IMR-90 (cell line): ENCODE results near the gene HJURP. TPM values are rescaled to one million over a fixed set of nuclear protein-coding genes. Genes with fewer than 3 reads are reported as not detected.

Experiments
- ATAC-seq: fragments of 200-7000 bp; cut with Tn5 transposase; 2 replicates; pipeline ENCODE4 v1.9.1; 2020; ENCODE audit warnings: low read depth, mild to moderate bottlenecking, moderate library complexity
- BruUV-seq: library from RNA; stranded (reverse); fragments of 400-500 nt; replicated peaks from 2 replicates; lab custom pipeline; 2021; lab: Mats Ljungman, UMichigan
- CTCF ChIA-PET: fragments of 300-600 bp; formaldehyde crosslinking; extraction: SDS; loops from one replicate; lab custom pipeline; 2021; ENCODE audit warnings: antibody characterized with exemption; lab: Yijun Ruan, JAX
- POLR2A ChIA-PET: fragments of 300-600 bp; sonication (Branson Sonifier 250); formaldehyde crosslinking; loops from one replicate; lab custom pipeline; 2022; ENCODE audit warnings: antibody characterized with exemption; ENCODE audit not compliant: unreplicated experiment; lab: Charles Lee
- DNase-seq: peaks from one replicate; pipeline ENCODE4 v3.0.0; 2013
- H2AFZ ChIP-seq: replicated peaks from 2 replicates; pipeline ENCODE3; 2013; ENCODE audit warnings: low read length, mild to moderate bottlenecking; ENCODE audit not compliant: poor library complexity
- H2AK5ac ChIP-seq: 2 replicates; pipeline ENCODE4 v1.6.1; 2013; ENCODE audit warnings: low read depth, low read length, inconsistent platforms
- H2AK9ac ChIP-seq: replicated peaks from 2 replicates; pipeline ENCODE3; 2013; ENCODE audit warnings: mild to moderate bottlenecking, low read depth, low read length, moderate library complexity; ENCODE audit not compliant: poor library complexity
- H2BK120ac ChIP-seq: 2 replicates; pipeline ENCODE4 v1.6.1; 2013; ENCODE audit warnings: low read depth, low read length, inconsistent platforms
- H2BK15ac ChIP-seq: 3 replicates; pipeline ENCODE4 v1.6.1; 2013; ENCODE audit warnings: low read depth, low read length, inconsistent platforms
- H2BK20ac ChIP-seq: 2 replicates; pipeline ENCODE4 v1.6.1; 2013; ENCODE audit warnings: low read depth, mild to moderate bottlenecking, inconsistent platforms, low read length, moderate library complexity
- H2BK5ac ChIP-seq: 2 replicates; pipeline ENCODE4 v1.6.1; 2013; ENCODE audit warnings: mild to moderate bottlenecking, low read depth, low read length, inconsistent platforms; ENCODE audit not compliant: poor library complexity, severe bottlenecking
- H3K14ac ChIP-seq: replicated peaks from 2 replicates; pipeline ENCODE4 v1.6.1; 2013; ENCODE audit warnings: low read depth, low read length, inconsistent platforms
- H3K18ac ChIP-seq: 2 replicates; pipeline ENCODE4 v1.6.1; 2013; ENCODE audit warnings: low read depth, low read length, control low read depth
- H3K23ac ChIP-seq: 2 replicates; pipeline ENCODE4 v1.6.1; 2013; ENCODE audit warnings: low read depth, low read length, inconsistent platforms
- H3K27ac ChIP-seq: 2 replicates; pipeline ENCODE4 v1.5.1; 2013; ENCODE audit warnings: mild to moderate bottlenecking, control low read depth, low read length; ENCODE audit not compliant: insufficient read depth
- H3K27me3 ChIP-seq: 2 replicates; pipeline ENCODE4 v1.6.1; 2013; ENCODE audit warnings: low read length; ENCODE audit not compliant: control insufficient read depth, insufficient read depth
- H3K36me3 ChIP-seq: 2 replicates; pipeline ENCODE4 v1.6.1; 2013; ENCODE audit warnings: low read length, mixed read lengths; ENCODE audit not compliant: control insufficient read depth, insufficient read depth
- H3K4ac ChIP-seq: 2 replicates; pipeline ENCODE4 v1.6.1; 2013; ENCODE audit warnings: low read depth, low read length, inconsistent platforms
- H3K4me1 ChIP-seq: 2 replicates; pipeline ENCODE4 v1.6.1; 2013; ENCODE audit warnings: low read length, mixed read lengths; ENCODE audit not compliant: control insufficient read depth, insufficient read depth
- H3K4me2 ChIP-seq: 2 replicates; pipeline ENCODE4 v1.6.1; 2013; ENCODE audit warnings: low read depth, mild to moderate bottlenecking, control low read depth, low read length, moderate library complexity
- H3K4me3 ChIP-seq: 2 replicates; pipeline ENCODE4 v1.5.1; 2013; ENCODE audit warnings: low read depth, mild to moderate bottlenecking, control low read depth, low read length, moderate library complexity; ENCODE audit not compliant: insufficient read depth
- H3K56ac ChIP-seq: 2 replicates; pipeline ENCODE4 v1.6.1; 2013; ENCODE audit warnings: low read length, inconsistent platforms; ENCODE audit not compliant: insufficient read depth; ENCODE audit errors: extremely low read depth
- H3K79me1 ChIP-seq, 2 experiments: 2 replicates each; pipeline ENCODE4 v1.6.1; 2013; ENCODE audit warnings: low read length in 2 of 2, inconsistent platforms in 1 of 2, low read depth in 1 of 2
- H3K9ac ChIP-seq: 2 replicates; pipeline ENCODE4 v1.6.1; 2013; ENCODE audit warnings: low read depth, low read length, control low read depth
- H3K9me1 ChIP-seq: 2 replicates; pipeline ENCODE4 v1.6.1; 2013; ENCODE audit warnings: low read length, inconsistent platforms; ENCODE audit not compliant: insufficient read depth
- H3K9me3 ChIP-seq: 2 replicates; pipeline ENCODE4 v1.6.1; 2013; ENCODE audit warnings: low read length; ENCODE audit not compliant: control insufficient read depth, insufficient read depth
- H4K20me1 ChIP-seq: 2 replicates; pipeline ENCODE4 v1.6.1; 2013; ENCODE audit warnings: low read length, inconsistent platforms; ENCODE audit not compliant: insufficient read depth
- H4K5ac ChIP-seq: 2 replicates; pipeline ENCODE4 v1.6.1; 2013; ENCODE audit warnings: mild to moderate bottlenecking, low read depth, low read length, control low read depth
- H4K8ac ChIP-seq, 2 experiments: 2 replicates each; pipeline ENCODE4 v1.6.1; 2013; ENCODE audit warnings: low read depth in 2 of 2, low read length in 2 of 2, control low read depth in 1 of 2, inconsistent platforms in 1 of 2
- H4K91ac ChIP-seq: 2 replicates; pipeline ENCODE4 v1.6.1; 2013; ENCODE audit warnings: low read depth, low read length, inconsistent platforms; ENCODE audit not compliant: insufficient read depth
- BHLHE40 ChIP-seq: fragments of 150-350 bp; IDR thresholded peaks from 2 replicates; pipeline ENCODE4 v1.6.1; 2016; ENCODE audit warnings: mild to moderate bottlenecking, low read depth, low read length
- CEBPB ChIP-seq: IDR thresholded peaks from 2 replicates; pipeline ENCODE4 v1.6.1; 2012; ENCODE audit warnings: low read depth, low read length, improper control_type of control experiment
- CHD1 ChIP-seq: IDR thresholded peaks from 2 replicates; pipeline ENCODE4 v1.6.1; 2012; ENCODE audit warnings: low read depth, low read length, improper control_type of control experiment
- CTCF ChIP-seq: conservative IDR thresholded peaks from 2 replicates; pipeline ENCODE4 v1.5.1; 2012; ENCODE audit warnings: mild to moderate bottlenecking, low read depth, low read length, improper control_type of control experiment
- MAFK ChIP-seq: IDR thresholded peaks from 2 replicates; pipeline ENCODE4 v1.6.1; 2012; ENCODE audit warnings: low read depth, low read length, improper control_type of control experiment
- MAZ ChIP-seq: IDR thresholded peaks from 2 replicates; pipeline ENCODE4 v1.6.1; 2012; ENCODE audit warnings: low read depth, mild to moderate bottlenecking, low read length, improper control_type of control experiment, moderate library complexity, borderline replicate concordance
- MXI1 ChIP-seq: IDR thresholded peaks from 2 replicates; pipeline ENCODE4 v1.6.1; 2012; ENCODE audit warnings: low read depth, mild to moderate bottlenecking, low read length, moderate library complexity, borderline replicate concordance
- POLR2A ChIP-seq: IDR thresholded peaks from 2 replicates; pipeline ENCODE4 v1.6.1; 2012; ENCODE audit warnings: mild to moderate bottlenecking, low read depth, low read length
- RAD21 ChIP-seq: IDR thresholded peaks from 2 replicates; pipeline ENCODE4 v1.6.1; 2012; ENCODE audit warnings: low read length, improper control_type of control experiment
- RCOR1 ChIP-seq: IDR thresholded peaks from 2 replicates; pipeline ENCODE4 v1.6.1; 2012; ENCODE audit warnings: mild to moderate bottlenecking, low read length, improper control_type of control experiment; ENCODE audit not compliant: insufficient replicate concordance
- SMC3 ChIP-seq: fragments of 150-350 bp; IDR thresholded peaks from 2 replicates; pipeline ENCODE4 v1.6.1; 2016; ENCODE audit warnings: low read depth, mild to moderate bottlenecking, antibody characterized with exemption, low read length, moderate library complexity
- USF2 ChIP-seq: fragments of 150-350 bp; IDR thresholded peaks from 2 replicates; pipeline ENCODE4 v1.6.1; 2017; ENCODE audit warnings: mild to moderate bottlenecking, antibody characterized with exemption, low read length, low read depth
- WGBS, 2 experiments: methylation state at CpG; one replicate each; pipeline versions ENCODE4 v1.1.5 to v1.1.7; 2013; ENCODE audit warnings: missing lambda C conversion rate in 2 of 2; ENCODE audit not compliant: insufficient read length in 1 of 2; ENCODE audit errors: extremely low coverage in 2 of 2; 5-methylcytosine and 5-hydroxymethylcytosine counted together
- dilution Hi-C: fragments of 300-500 bp; cut with HindIII; formaldehyde crosslinking; loops from one replicate; pipeline ENCODE4 v1.14.3; 2018; ENCODE audit warnings: low sequenced_read_pairs; ENCODE audit not compliant: unreplicated experiment
- in situ Hi-C: fragments of 300-500 bp; cut with MboI; formaldehyde crosslinking; loops from 3 replicates; pipeline ENCODE4 v1.14.3; 2019; ENCODE audit warnings: low sequenced_read_pairs, inconsistent platforms, mixed read lengths
- intact Hi-C: fragments of 100-400 bp; cut with micrococcal nuclease; formaldehyde crosslinking; loops from 2 replicates; pipeline ENCODE4 v1.10.0; 2022
- polyA plus RNA-seq, 3 experiments: library from polyadenylated mRNA; depleted of rRNA; stranded (reverse); fragments of >200 nt; gene quantifications; 2 replicates each; pipeline ENCODE4 v1.2.3, GENCODE V29; 2012; ENCODE audit warnings: low replicate concordance in 1 of 3
- total RNA-seq: library from RNA; depleted of rRNA; stranded (reverse); fragments of >200 nt; gene quantifications from 2 replicates; pipeline ENCODE4 v1.2.3, GENCODE V29; 2012
- TF ChIP-seq, protein P1 (sequence below): fragments of 150-350 bp; IDR thresholded peaks from 2 replicates; pipeline ENCODE4 v1.6.1; 2016; ENCODE audit warnings: low read depth, mild to moderate bottlenecking, low read length, moderate library complexity, borderline replicate concordance

HJURP gene
- total and polyA plus RNA-seq, 2 of the 4 experiments (the other 2 are of a cell fraction) = 22.6 to 26.5 TPM

- Histone ChIP-seq H2AK9ac (no peak overlapping the region), H3K9me1 (no peaks in the 10 kb centered on the region), H3K4me2 (no peak overlapping the region), H4K91ac (no peak overlapping the region), H3K14ac (no peak overlapping the region), H2AK5ac (no peak overlapping the region), H2BK20ac (no peak overlapping the region), H3K56ac (no peak overlapping the region), H2BK15ac (no peak overlapping the region), H4K5ac (no peak overlapping the region), H4K20me1 (no peaks in the 10 kb centered on the region), H2BK5ac (no peak overlapping the region), H2BK120ac (no peak overlapping the region), H3K4me1 (no peaks in the 10 kb centered on the region), H3K4me3 (no peak overlapping the region), H3K27ac (no peak overlapping the region), H4K8ac (no peak overlapping the region), H3K36me3 (no peaks in the 10 kb centered on the region), H3K9ac (no peak overlapping the region), H3K18ac (no peak overlapping the region), H3K27me3 (peaks cover 7% of the 10 kb centered on the region; the same call in 1 of the 2 replicates), H2AFZ (no peak overlapping the region), H3K79me1 (no peaks in the 10 kb centered on the region), H3K23ac (no peak overlapping the region), H3K9me3 (no peaks in the 10 kb centered on the region), H3K4ac (no peak overlapping the region)
- no CpG with 5 or more reads among the region's 4 CpGs for WGBS, 2 experiments
- no peak for DNase-seq
- ChIA-PET POLR2A (no interaction called here), CTCF (no interaction called here)
- dilution Hi-C loops = no loop called here
- no TSS peak for BruUV-seq
- no peak for ATAC-seq
- intact Hi-C loops = no loop called here
- in situ Hi-C loops = no loop called here
- no peak for TF ChIP-seq RAD21
- no peak for TF ChIP-seq CEBPB
- no peak for TF ChIP-seq POLR2A
- TF ChIP-seq MXI1 = no peak
- TF ChIP-seq MAFK = no peak
- TF ChIP-seq SMC3 = no peak
- no peak for TF ChIP-seq CTCF
- TF ChIP-seq CHD1 = no peak
- no peak for TF ChIP-seq USF2
- no peak for TF ChIP-seq MAZ
- no peak for TF ChIP-seq RCOR1
- TF ChIP-seq BHLHE40 = no peak
- TF ChIP-seq, protein P1, sequence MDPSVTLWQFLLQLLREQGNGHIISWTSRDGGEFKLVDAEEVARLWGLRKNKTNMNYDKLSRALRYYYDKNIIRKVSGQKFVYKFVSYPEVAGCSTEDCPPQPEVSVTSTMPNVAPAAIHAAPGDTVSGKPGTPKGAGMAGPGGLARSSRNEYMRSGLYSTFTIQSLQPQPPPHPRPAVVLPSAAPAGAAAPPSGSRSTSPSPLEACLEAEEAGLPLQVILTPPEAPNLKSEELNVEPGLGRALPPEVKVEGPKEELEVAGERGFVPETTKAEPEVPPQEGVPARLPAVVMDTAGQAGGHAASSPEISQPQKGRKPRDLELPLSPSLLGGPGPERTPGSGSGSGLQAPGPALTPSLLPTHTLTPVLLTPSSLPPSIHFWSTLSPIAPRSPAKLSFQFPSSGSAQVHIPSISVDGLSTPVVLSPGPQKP = no peak
Measured at GRCh38 chr2:233816771-233817170, 37.6 kb downstream of the HJURP start.
